Natural killer cell treated with Interleukin-12 subunit alpha and Interleukin-12 subunit beta and Interleukin-15 and Interleukin-18, amount 100 ng/mL, for 72 hours (primary cell): Measurements from ENCODE around the gene ANKRD55. TPM values are rescaled to one million over a fixed set of nuclear protein-coding genes. Genes with fewer than 3 reads are reported as not detected.

Experiments used
- ATAC-seq, 2 donors: fragments of 150-1000 bp; cut with Tn5 transposase in 1 of 2; sonication (Bioruptor Pico), chemical (Tn5 transposase) in 1 of 2; 2 replicates each; pipeline ENCODE4 v1.10.0; 2021
- DNase-seq: peaks from one replicate; pipeline ENCODE4 v3.0.0; 2022; ENCODE audit warnings: low spot score
- H3K27ac Mint-ChIP-seq, 2 donors: 1 replicate in 1 of 2; 2 replicates in 1 of 2; pipeline ENCODE4 v1.8.0; 2022; ENCODE audit warnings: mixed read lengths in 2 of 2, mild to moderate bottlenecking in 1 of 2, moderate library complexity in 1 of 2
- H3K27me3 Mint-ChIP-seq, 2 donors: 1 replicate in 1 of 2; 2 replicates in 1 of 2; pipeline ENCODE4 v1.8.0; 2022; ENCODE audit warnings: mixed read lengths in 2 of 2
- H3K36me3 Mint-ChIP-seq: one replicate; pipeline ENCODE4 v1.8.0; 2022; ENCODE audit warnings: mixed read lengths
- H3K4me1 Mint-ChIP-seq, 2 donors: 1 replicate in 1 of 2; 2 replicates in 1 of 2; pipeline ENCODE4 v1.8.0; 2022; ENCODE audit warnings: low read depth in 2 of 2, mixed read lengths in 2 of 2, mild to moderate bottlenecking in 1 of 2
- H3K4me3 Mint-ChIP-seq: one replicate; pipeline ENCODE4 v1.8.0; 2022; ENCODE audit warnings: mixed read lengths
- H3K9me3 Mint-ChIP-seq: 2 replicates; pipeline ENCODE4 v1.8.0; 2022; ENCODE audit warnings: mixed read lengths
- total RNA-seq, 2 donors: library from RNA; stranded (reverse); gene quantifications; one replicate each; pipeline ENCODE4 v1.2.3, GENCODE V29; 2022

The ANKRD55 gene
- total RNA-seq, 2 donors from 2014 or later: 0.28 TPM; not detected in 1

DNA sequence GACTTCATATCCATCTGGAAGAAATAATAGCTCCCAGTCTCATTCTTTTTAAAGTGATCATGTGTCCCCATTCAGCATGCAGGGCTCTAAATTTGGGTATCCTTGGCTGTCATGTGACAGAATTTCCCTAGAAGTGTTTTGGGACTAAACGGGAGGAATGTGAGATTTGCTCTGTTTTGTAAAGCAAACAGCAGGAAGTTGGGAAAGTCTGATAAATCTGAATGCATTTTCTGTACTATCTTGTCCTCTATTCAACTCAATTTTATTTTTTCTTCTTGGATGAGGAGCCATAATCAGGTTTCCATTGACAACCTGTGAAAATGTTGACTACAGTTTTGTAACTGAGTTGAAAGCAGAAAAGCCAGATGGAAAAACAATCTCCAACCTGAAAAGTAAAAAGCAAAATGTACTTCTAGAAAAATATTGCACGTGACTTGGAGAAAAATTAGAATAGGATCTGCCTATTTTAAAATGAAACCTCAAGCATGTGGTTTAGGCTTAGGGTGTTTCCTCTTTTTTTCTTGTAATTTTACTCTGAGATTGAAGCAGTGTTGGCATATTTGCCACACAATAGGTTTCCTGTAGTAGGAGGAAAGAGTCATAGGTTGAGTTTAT lies 162.2 kb downstream of the ANKRD55 start:
- H3K36me3 Mint-ChIP-seq: no peaks in the 10 kb centered on the region
- H3K4me1 Mint-ChIP-seq: peaks cover 0 to 10% of the 10 kb centered on the region in 2 donors
- ATAC-seq (no peak), DNase-seq (no peak)
- peaks cover 0 to 8% of the 10 kb centered on the region in 2 donors for H3K27me3 Mint-ChIP-seq
- no peak overlapping the region for H3K27ac Mint-ChIP-seq
- no peak overlapping the region for H3K4me3 Mint-ChIP-seq
- no peaks in the 10 kb centered on the region for H3K9me3 Mint-ChIP-seq

DNA sequence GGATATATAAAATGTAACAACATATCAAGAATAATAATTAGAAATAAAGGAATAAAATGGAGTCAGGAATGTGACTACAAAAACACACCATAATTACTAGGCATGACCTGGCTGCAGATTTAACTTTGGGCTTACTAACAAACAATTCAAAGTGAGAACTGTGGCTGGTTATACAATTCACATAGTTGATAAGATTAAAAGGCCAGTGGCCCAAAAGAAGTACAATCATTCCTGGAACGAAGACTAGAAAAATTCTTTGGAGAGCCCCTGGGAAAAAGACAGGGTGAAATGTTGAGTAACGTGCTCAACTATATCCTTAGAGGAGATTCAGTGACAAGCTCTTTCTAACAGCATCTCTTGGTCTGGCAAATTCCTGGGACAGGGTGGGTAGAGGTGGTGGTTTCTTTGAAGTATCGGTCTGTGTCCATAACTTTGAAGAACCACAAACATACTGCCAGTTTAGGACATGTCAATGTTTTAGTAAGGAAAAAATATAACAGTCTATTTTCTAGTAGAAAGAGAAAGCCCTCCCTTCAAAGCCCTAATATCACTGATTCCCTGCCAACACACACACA lies 163.4 kb downstream of the ANKRD55 start:
- ATAC-seq (no peak), DNase-seq (no peak)
- no peak overlapping the region for H3K4me3 Mint-ChIP-seq
- H3K27me3 Mint-ChIP-seq: peaks cover 0 to 8% of the 10 kb centered on the region in 2 donors
- no peaks in the 10 kb centered on the region for H3K36me3 Mint-ChIP-seq
- H3K27ac Mint-ChIP-seq: no peak overlapping the region
- H3K9me3 Mint-ChIP-seq: no peaks in the 10 kb centered on the region
- peaks cover 0 to 10% of the 10 kb centered on the region in 2 donors for H3K4me1 Mint-ChIP-seq

DNA sequence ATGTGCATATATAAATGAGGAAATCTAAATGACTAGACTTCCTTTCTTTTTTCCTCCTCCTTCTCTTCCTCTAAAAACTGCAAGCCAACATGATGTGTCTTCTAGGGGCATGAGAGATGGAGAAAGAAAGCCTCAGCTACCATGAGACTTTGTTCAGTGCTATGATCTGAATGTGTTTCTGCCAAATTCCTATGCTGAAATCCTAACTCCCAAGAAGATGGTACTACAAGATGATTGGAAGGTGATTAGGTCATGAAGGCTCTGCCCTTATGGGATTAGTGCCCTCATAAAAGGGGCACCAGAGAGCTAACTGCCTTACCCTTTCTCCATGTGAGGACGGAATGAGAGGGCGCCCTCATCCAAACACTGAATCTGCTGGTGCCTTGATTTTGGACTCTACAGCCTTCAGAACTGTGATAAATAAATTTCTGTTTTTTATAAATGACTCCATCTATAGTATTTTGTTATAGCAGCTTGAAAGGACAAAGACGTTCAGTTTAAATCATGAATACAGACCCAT lies 166.1 kb downstream of the ANKRD55 start:
- Mint-ChIP-seq H3K9me3 (no peaks in the 10 kb centered on the region), H3K4me3 (no peak overlapping the region), H3K4me1 (peaks cover 0 to 10% of the 10 kb centered on the region in 2 donors), H3K27ac (no peak overlapping the region), H3K36me3 (no peaks in the 10 kb centered on the region), H3K27me3 (peaks cover 0 to 7% of the 10 kb centered on the region in 2 donors)
- ATAC-seq: no peak
- no peak for DNase-seq

DNA sequence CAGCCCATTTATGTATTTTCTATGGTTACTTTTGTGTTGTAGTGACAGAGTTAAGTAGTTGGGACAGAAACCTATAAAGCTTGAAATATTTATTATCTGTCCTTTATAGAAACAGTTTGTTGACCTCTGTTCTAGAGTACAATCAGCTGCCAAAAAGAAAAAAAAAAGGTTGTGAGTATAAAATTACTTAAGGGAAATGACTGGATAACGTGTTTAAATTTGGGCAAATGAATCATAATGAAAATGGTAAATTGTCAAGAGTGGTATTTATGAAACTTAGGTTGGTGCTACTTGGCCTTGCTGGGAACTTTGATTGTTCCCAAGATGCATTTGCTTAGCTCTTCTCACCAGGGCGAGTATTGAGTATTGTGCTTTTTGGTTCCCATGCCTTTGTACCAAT lies 168.1 kb downstream of the ANKRD55 start:
- Mint-ChIP-seq H3K36me3 (no peaks in the 10 kb centered on the region), H3K4me1 (peaks cover 6 to 8% of the 10 kb centered on the region in 2 donors), H3K27me3 (peaks cover 9 to 13% of the 10 kb centered on the region in 2 donors), H3K4me3 (no peak overlapping the region), H3K9me3 (no peaks in the 10 kb centered on the region), H3K27ac (no peak overlapping the region)
- ATAC-seq (no peak), DNase-seq (no peak)

DNA sequence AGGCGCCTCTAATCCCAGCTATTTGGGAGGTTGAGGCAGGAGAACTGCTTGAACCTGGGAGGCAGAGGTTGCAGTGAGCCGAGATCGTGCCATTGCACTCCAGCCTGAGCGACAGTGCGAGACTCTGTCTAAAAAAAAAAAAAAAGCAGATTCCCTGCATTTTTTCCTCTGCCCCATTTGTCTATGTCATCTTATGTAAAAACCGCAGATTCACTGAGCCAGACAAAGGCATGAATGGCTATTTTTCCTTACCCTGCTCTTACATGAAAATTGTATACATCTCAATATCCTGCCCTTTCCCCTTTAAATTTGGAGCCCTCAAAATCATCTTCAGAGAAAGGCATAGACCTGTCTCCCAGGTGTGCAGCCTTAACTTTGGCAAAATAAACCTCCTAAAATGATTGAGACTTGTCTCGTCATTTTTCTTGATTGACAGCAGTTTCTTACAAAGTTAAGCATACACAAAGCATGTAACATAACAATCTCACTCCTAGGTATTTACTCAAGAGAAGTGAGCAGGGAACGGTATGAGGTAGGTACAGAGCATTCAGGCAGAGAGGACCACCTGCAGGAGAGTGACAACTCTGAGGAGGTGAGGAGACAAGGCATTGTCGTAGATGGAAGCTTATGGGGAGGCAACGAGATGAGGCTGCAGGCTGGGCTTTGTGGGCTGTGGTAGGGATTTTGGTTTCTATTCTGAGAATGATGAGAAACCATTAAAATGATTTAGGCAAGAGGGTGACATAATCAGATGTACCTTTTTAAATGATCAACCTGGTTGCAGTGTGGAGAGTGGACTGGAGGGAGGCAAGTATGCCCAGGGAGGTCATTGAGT lies 172.6 kb downstream of the ANKRD55 start:
- no peak overlapping the region for H3K27ac Mint-ChIP-seq
- H3K4me1 Mint-ChIP-seq: peaks cover 19 to 21% of the 10 kb centered on the region in 2 donors
- peaks cover 22 to 23% of the 10 kb centered on the region in 2 donors for H3K27me3 Mint-ChIP-seq
- no peaks in the 10 kb centered on the region for H3K36me3 Mint-ChIP-seq
- DNase-seq (no peak), ATAC-seq (peak in 1 of 2 donors; percentile 57)
- no peaks in the 10 kb centered on the region for H3K9me3 Mint-ChIP-seq
- H3K4me3 Mint-ChIP-seq: no peak overlapping the region

DNA sequence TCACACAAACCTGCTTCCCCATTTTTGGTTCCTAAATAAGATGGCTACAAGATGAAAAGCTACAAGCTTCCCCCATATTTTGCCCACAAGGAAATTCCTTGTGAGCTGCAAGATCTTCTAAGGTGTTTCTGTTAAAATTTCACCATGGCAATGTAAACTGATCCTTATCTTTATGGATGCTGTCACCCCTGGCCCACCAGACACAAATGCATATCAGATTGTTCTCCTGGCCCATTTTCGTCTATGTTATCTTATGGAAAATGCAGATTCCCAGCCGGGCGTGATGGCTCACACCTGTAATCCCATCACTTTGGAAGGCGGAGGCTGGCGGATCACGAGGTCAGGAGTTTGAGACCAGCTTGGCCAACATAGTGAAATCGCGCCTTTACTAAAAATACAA lies 173.3 kb downstream of the ANKRD55 start:
- no peak for DNase-seq
- ATAC-seq: no peak
- no peaks in the 10 kb centered on the region for H3K36me3 Mint-ChIP-seq
- no peak overlapping the region for H3K27ac Mint-ChIP-seq
- H3K9me3 Mint-ChIP-seq: no peaks in the 10 kb centered on the region
- H3K27me3 Mint-ChIP-seq: peaks cover 22 to 28% of the 10 kb centered on the region in 2 donors
- H3K4me3 Mint-ChIP-seq: no peak overlapping the region
- peaks cover 19 to 21% of the 10 kb centered on the region in 2 donors for H3K4me1 Mint-ChIP-seq

DNA sequence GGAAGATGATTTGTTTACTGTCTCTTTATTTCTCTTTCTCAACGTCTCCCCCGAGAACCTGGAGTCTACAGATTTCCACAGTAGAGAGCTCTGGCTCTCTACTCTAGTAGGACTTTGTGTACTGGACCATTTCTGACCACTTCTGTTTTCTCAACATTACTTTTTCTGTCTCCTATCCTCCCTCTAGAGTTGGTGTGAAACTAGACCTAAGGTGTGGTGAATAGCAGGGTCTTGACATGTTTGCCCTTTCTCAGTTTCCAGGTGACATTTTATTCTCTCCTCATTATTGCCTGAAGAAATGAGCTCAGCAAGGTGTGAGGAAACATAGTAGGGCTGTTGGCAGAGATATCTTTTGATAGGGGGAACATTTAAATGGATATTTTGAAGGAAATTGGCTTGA lies 176.3 kb downstream of the ANKRD55 start:
- Mint-ChIP-seq H3K36me3 (no peaks in the 10 kb centered on the region), H3K27ac (peak overlapping the region in 1 of 2 donors; percentile 39), H3K9me3 (no peaks in the 10 kb centered on the region), H3K4me3 (no peak overlapping the region), H3K27me3 (peaks cover 22 to 23% of the 10 kb centered on the region in 2 donors), H3K4me1 (peaks cover 19 to 21% of the 10 kb centered on the region in 2 donors)
- ATAC-seq: no peak
- no peak for DNase-seq

DNA sequence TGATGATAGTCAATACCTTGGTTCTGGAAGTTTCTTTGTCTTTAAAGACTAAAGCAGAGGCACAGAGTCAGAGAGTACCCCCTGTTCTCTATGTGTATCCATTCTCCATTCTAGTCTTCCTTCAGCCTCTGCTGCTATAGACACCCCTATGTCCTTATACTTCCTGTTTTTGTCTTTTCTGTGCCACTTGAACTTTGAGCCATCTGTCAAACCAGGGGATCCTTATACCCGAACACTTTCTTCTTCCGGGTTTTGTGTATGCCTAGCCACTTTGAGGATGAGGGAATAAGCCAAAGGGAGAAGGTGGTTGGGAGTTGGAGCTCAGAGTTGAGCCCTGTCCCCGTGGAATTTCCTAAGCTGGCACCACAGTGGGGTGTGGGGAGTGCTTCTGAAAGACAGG lies 177.3 kb downstream of the ANKRD55 start:
- no peak overlapping the region for H3K27ac Mint-ChIP-seq
- H3K9me3 Mint-ChIP-seq: no peaks in the 10 kb centered on the region
- DNase-seq: no peak
- H3K36me3 Mint-ChIP-seq: no peaks in the 10 kb centered on the region
- H3K4me1 Mint-ChIP-seq: peaks cover 21 to 24% of the 10 kb centered on the region in 2 donors
- no peak overlapping the region for H3K4me3 Mint-ChIP-seq
- ATAC-seq: no peak
- H3K27me3 Mint-ChIP-seq: peaks cover 20 to 22% of the 10 kb centered on the region in 2 donors

DNA sequence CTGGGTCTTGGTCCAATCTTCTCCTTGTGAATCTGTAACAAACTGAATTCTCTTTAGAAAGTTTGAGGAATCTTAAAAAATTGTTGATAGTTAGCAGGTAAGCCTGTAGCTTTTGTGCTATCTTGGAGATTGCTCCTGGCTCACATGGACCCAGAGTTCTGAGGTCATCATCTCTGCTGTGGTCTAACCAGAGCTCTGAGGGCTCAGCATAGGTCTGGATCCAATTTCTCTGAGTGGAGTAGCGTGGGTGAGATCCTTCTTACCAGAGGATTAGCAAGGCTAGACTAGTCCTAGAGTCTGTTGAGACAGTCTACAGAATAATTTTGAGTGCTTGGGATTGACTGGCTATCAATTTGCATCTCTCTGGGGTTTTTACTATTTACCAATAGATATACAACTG lies 177.8 kb downstream of the ANKRD55 start:
- peaks cover 14 to 17% of the 10 kb centered on the region in 2 donors for H3K27me3 Mint-ChIP-seq
- no peaks in the 10 kb centered on the region for H3K9me3 Mint-ChIP-seq
- no peak overlapping the region for H3K27ac Mint-ChIP-seq
- no peak for DNase-seq
- no peak overlapping the region for H3K4me3 Mint-ChIP-seq
- H3K4me1 Mint-ChIP-seq: peaks cover 18 to 20% of the 10 kb centered on the region in 2 donors
- ATAC-seq: no peak
- H3K36me3 Mint-ChIP-seq: no peaks in the 10 kb centered on the region

DNA sequence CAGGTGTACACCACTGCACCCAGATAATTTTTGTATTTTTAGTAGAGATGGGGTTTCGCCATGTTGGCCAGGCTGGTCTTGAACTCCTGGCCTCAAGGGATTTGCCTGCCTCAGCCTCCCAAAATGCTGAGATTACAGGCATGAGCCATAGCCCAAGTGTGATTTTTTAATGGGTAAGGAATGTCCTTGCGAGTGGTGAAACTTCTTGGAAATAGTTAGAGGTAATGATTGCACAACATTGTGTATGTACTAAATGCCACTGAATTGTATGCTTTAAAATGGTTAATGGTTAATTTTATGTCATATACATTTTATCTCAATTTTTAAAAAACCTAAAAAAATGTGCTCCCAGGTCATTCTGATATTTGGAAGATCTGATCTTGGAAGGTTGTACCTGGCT lies 178.5 kb downstream of the ANKRD55 start:
- Mint-ChIP-seq H3K4me1 (peaks cover 18 to 20% of the 10 kb centered on the region in 2 donors), H3K27ac (no peak overlapping the region), H3K27me3 (peaks cover 13 to 17% of the 10 kb centered on the region in 2 donors)

DNA sequence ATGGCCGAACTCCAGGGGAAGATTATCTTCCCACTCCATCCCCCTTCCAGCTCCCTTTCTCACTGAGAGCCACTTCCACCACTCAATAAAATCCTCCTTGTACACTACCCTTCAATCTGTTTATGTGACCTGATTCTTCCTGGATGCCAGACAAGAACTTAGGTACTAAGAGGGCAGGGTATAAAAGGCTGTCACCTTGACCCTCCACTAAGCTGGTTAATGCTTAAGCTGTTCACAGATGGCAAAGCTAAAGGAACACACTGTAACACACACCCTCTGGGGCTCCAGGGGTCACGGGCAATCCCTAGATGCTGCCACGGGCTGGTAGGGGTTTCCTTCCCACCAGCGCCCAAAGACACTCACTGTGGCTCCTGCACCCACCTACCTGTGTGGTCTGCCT lies 179.8 kb downstream of the ANKRD55 start:
- H3K4me1 Mint-ChIP-seq: peaks cover 12 to 13% of the 10 kb centered on the region in 2 donors
- no peaks in the 10 kb centered on the region for H3K36me3 Mint-ChIP-seq
- no peaks in the 10 kb centered on the region for H3K9me3 Mint-ChIP-seq
- no peak for DNase-seq
- no peak for ATAC-seq
- H3K27ac Mint-ChIP-seq: no peak overlapping the region
- no peak overlapping the region for H3K4me3 Mint-ChIP-seq
- H3K27me3 Mint-ChIP-seq: peaks cover 13 to 17% of the 10 kb centered on the region in 2 donors

More for the DNA sequence above, 178.5 kb downstream of the ANKRD55 start:
- no peak for ATAC-seq
- Mint-ChIP-seq H3K36me3 (no peaks in the 10 kb centered on the region), H3K4me3 (no peak overlapping the region), H3K9me3 (no peaks in the 10 kb centered on the region)
- no peak for DNase-seq

DNA sequence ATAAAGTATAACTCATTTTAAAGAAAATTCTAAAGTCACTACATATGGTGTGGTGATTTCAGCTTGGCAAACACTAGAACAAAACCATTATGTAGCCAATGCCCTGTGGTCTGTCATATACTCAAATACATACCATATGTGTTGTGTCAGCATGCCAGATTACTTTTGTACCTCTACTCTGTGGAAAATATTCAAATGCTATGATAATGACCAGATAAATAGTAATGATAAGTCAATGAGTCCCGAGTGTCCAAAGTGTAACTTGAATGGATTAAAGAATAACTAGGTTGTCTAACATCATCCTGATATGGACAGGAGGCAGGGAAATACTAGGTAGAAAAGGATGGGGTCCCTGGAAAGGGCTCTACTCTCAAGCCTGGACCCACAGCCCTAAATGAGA lies 180.4 kb downstream of the ANKRD55 start:
- H3K27me3 Mint-ChIP-seq: peaks cover 13 to 15% of the 10 kb centered on the region in 2 donors
- ATAC-seq (no peak), DNase-seq (no peak)
- no peaks in the 10 kb centered on the region for H3K9me3 Mint-ChIP-seq
- no peak overlapping the region for H3K4me3 Mint-ChIP-seq
- H3K4me1 Mint-ChIP-seq: peaks cover 7% of the 10 kb centered on the region in 2 donors
- no peaks in the 10 kb centered on the region for H3K36me3 Mint-ChIP-seq
- no peak overlapping the region for H3K27ac Mint-ChIP-seq

DNA sequence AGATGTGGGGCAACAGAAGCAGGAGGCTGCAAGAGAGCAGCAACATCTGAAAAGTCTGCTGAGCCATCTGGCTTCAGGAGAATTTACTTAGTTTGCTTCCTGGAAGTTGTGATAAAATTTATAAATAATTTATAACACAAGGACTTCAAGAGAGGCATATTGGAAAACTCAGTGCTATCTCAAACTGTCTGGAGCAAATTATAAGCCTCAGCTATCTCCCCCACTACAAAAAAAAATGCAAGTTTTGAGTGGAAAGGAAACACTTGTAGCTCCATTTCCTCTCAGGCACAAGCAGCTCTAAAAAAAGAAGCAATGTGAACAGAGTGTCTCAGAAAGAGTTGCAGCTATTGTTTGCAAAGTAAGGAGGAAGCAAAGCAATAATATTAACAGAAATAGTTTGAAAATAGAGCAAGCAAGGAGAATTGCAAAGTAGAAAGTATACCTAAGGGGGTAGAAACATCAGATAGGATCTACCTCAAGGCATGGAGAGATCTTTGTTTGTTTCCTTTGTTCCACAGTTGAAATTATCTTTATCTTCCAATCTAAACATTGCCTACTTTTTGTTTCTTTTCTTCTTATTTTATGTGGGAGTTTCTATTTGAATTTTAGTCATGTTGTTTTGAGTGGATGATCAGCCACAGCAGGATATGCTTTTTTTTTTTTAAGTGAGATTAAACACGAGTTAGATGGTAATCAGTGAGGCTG lies 182.4 kb downstream of the ANKRD55 start:
- Mint-ChIP-seq H3K4me3 (no peak overlapping the region), H3K27me3 (peaks cover 0 to 6% of the 10 kb centered on the region in 2 donors), H3K4me1 (peaks cover 5 to 7% of the 10 kb centered on the region in 2 donors), H3K9me3 (no peaks in the 10 kb centered on the region), H3K27ac (no peak overlapping the region), H3K36me3 (no peaks in the 10 kb centered on the region)
- DNase-seq: no peak
- ATAC-seq: no peak
